HPDE6-E6E7 (cell line): ENCODE measurements around the gene FAM168A.
"Not testable (repeated sequence)": the region's sequence is repeated elsewhere in the genome, so short reads cannot be mapped to it uniquely, and the experiment has no call there.

ENCODE experiments used
- DNase-seq: peaks from one replicate; pipeline ENCODE4 v3.0.0; 2011; ENCODE audit warnings: missing footprints; ENCODE audit errors: extremely low spot score

FAM168A gene

DNA sequence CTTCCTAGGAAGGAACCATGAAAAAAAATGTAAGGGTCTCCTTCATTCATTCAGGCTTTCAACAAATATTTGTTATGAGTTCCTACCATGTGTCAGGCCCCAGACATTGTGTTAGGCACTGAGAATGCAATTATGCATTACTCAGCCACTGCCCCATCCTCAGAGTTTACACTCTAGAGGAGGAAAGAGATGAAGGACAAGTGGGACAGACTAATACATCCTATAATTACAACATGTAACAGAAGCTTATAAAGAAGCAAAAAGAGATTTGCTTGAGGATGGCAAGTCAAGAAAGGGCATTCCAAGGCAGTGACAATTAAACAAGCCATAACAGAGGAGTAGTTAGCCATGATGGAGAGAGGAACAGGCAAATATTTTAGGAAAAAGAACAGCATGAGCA is 78.6 kb downstream of the FAM168A start:
- DNase-seq = no peak

- DNase-seq = no peak
Observed at GRCh38 chr11:73518195-73518594, 79.7 kb downstream of the FAM168A start.

DNA sequence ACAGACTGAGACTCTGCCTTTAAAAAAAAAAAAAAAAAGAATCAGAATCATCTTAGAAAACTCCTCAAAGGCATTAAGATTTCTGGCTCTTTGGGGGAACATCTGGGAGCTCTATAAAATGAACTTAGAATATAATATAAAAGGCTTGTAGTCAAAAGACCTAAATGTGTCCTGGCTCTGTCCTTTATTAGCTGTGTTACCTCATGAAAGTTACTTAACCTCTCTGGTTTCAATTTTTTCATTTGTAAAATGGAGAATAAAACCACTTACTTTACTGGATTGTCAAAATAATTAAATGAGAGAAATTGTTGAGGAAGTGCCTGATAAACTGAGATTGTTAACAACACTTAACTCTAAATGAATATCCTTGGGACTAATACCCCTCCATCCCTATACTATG is 81.8 kb downstream of the FAM168A start:
- DNase-seq = no peak

DNA sequence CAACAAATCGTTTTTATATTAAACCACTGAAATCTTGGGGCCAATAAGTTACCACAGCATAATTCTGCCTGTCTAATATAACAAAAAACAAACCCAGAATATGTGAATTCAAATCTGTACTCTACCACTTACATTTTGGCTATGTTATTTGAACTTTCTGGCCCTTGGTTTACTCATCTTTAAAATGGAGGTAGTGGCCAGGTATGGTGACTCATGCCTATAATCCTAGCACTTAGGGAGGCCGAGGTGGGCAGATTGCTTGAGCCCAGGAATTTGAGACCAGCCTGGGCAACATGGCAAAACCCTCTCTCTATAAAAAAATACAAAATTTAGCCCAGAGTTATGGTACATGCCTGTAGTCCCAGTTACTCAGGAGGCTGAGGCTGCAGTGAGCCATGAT is 84.2 kb downstream of the FAM168A start:
- no peak for DNase-seq

DNA sequence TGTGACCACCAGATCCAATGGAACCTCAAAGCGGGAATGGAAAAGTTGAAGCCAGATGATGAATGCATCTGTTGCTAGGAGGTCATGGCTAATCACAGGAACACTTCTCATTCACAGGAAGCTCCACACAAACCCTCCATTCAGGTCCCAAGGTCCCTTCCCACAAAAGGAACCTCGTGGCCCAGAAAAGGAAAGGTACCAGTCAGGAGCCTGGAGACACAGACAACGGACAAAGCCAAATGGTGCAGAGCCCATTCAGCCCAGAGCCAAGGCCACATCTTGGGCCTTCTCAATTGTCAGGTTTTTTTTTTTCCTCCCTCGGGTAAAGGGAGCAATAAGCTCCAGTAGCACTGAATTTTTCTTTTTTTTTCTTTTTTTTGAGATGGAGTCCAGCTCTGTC is 87.0 kb downstream of the FAM168A start:
- DNase-seq = no peak

- no peak for DNase-seq
Observed at GRCh38 chr11:73510106-73510505, 87.8 kb downstream of the FAM168A start.

DNA sequence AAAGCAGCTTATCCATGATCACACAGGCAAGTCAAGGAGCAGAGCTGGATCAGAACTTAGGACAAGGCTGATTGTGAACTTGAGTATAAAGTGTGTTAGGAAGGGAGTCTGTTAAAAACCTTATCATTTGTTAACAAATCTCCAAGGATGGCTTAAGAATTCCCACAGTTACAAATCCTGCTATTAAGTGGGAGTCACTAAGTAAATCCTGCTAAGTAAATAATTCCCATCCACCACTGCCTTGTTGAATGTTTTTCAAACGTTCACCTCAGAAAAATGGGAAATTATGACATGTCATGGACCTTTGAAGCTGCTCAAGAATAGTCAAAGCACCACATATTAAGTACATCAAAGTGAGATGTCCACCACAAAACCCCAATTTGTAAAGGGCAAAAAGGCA is 88.7 kb downstream of the FAM168A start:
- no peak for DNase-seq

DNA sequence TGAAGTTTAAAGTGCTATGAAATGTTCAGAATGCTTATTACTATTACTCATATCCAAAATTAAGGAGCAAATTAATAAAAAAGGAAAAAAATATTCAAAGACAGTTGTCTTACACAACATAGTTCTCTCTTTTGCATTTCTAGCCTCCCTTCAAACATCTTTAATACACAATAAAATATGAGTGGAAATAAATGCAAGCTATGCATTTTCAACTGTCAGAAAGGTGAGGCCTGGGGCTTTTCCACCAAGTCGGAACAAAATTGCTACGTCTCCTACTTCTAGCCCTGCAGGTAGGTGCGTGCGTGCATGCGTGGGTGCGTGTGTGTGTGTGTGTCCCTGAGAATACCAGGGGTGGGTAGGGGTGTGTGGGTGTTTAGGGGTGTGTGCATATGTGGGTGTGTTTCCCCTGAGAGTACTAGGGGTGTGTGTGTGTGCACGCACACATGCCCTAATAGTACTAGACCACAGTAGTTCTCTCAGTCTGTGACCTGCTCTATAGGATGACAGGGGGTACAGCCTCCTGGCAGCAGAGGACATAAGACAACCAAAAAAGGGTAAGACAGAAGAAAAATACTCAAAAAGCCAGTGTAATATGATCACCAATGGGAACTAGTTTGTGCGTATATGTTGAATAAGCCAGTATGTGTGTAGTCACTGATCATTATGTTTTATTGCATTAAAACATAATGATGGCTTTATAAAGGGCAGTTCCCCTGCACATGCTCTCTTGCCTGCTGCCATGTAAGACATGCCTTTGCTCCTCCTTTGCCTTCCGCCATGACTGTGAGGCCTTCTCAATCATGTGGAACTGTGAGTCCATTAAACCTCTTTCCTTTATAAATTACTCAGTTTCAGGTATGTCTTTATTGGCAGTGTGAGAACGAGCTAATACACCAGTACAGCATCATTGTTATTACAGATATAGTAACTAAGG is 89.4 kb downstream of the FAM168A start:
- DNase-seq = no peak

DNA sequence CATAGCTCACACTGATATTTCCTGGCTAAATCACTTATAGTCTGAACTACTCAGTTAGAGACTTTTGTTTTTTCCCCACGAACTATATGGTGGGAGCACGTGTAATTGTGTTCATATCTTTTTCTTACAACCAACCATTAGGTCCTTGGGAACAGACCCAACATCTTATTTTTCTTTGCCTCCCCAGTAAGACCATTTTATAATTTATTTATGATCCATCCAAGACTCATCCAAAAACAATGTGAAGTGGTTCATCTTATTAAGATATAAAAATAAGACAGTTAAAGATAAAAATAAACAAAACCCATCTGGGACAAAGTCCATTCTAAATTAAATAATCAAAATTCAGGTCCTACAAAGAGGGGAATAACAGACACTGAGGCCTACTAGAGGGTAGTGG is 90.8 kb downstream of the FAM168A start:
- DNase-seq = no peak

DNA sequence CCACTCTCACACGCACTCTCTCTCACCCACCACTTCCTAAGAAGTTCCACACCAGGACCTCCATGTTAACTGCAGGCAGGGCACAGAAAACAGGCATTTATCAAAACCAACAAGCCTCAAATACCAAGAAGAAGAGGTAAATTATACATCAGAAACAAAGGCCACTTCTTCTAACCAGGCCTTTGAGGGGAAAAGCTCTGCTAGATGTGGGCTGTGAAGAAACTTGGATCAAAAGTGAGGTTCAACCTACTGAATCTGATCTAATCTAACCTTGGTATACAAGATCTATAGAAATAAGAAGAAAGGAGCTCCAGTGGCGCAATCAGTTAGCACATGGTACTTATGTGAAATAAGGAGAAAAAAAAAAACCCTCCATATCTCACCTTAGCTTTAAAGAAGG is 91.9 kb downstream of the FAM168A start:
- DNase-seq = no peak

GRCh38 chr11:73498343-73498742 is 99.6 kb downstream of the FAM168A start:
- no peak for DNase-seq

DNA sequence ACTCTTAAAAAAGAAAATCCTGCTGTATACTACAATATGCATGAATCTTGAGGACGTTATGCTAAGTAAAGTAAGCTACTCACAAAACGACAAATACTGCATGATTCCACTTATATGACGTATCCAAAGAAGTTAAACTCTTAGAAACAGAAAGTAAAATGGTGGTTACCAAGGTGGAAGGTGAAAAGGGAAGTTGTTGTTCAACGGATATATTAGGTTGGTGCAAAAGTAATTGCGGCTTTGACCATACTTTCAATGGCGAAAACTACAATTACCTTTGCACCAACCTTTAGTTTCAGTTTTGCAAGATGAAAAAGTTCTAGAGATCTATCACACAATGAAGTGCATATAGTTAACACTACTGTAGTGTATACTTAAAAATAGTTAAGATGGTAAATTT is 101.8 kb downstream of the FAM168A start:
- DNase-seq = no peak

DNA sequence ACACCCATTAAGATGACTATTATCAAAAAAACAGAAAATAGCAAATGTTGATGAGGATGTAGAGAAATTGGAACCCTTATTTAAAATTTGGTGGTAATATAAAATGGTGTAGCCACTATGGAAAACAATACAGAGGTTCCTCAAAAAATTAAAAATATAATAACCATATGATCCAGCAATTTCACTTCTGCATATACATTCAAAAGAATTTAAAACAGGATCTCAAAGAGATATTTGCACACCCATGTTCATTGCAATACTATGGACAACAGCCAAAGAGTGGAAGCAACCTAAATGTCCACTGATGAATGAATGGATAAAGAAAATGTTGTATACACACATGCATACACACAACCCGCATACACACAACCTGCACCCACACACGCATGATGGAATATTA is 102.2 kb downstream of the FAM168A start:
- no peak for DNase-seq

GRCh38 chr11:73493956-73494598 is 103.8 kb downstream of the FAM168A start:
- peak; percentile 41 for DNase-seq

DNA sequence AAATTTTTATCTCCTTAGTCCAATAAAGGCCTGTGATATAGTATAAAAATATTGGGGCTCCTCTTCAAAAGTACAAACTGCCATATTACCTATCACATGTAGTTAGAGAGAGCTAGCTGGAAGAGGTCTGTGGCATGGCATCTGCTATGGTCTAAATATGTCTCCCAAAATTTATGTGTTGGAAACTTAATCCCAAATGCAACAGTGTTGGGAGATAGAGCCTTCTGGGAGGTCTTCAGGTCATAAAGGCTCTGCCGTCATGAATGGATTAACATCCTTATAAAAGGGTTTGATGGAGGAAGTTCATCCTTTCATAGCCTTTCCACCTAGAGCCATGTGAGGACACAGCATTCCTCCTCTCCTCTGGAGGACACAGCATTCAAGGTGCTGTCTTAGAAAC is 116.3 kb downstream of the FAM168A start:
- DNase-seq = no peak

GRCh38 chr11:73480677-73481076 is 117.2 kb downstream of the FAM168A start:
- no peak for DNase-seq

- peak; percentile 64 for DNase-seq
Observed at GRCh38 chr11:73478737-73479347, 119.1 kb downstream of the FAM168A start.

- DNase-seq = no peak
Observed at GRCh38 chr11:73477518-73477917, 120.4 kb downstream of the FAM168A start.

- DNase-seq = no peak
Observed at GRCh38 chr11:73475549-73476095, 122.3 kb downstream of the FAM168A start.

- no peak for DNase-seq
Observed at GRCh38 chr11:73473252-73473651, 124.7 kb downstream of the FAM168A start.

- DNase-seq = not testable (repeated sequence)
Observed at GRCh38 chr11:73470036-73470612, 127.8 kb downstream of the FAM168A start.

GRCh38 chr11:73469401-73469800 is 128.5 kb downstream of the FAM168A start:
- no peak for DNase-seq
